SU-DHL-6 (cell line): ENCODE data around the gene CDH13.

Experiments
- CTCF ChIP-seq: fragments of 200-600 bp; sonication (generic); IDR thresholded peaks from one replicate; pipeline ENCODE4 v1.5.1; 2017; ENCODE audit warnings: antibody characterized with exemption, mild to moderate bottlenecking, low read length, moderate library complexity; ENCODE audit not compliant: insufficient read depth, poor library complexity, severe bottlenecking
- EZH2phosphoT487 ChIP-seq: fragments of 200-600 bp; sonication (generic), shearing (Covaris generic); conservative IDR thresholded peaks from 2 replicates; pipeline ENCODE4 v1.6.1; 2018; ENCODE audit warnings: mild to moderate bottlenecking, antibody characterized with exemption, low read length, moderate library complexity, mixed read lengths

GRCh38 chr16:83109490-83110125, 482.8 kb downstream of the CDH13 start:
- no peak for TF ChIP-seq CTCF
- no peak for TF ChIP-seq EZH2phosphoT487
